PC-9 (cell line): Measurements from ENCODE around the gene GPC5.

Source experiments
- CTCF ChIP-seq: fragments of 200-600 bp; sonication (generic); conservative IDR thresholded peaks from 2 replicates; pipeline ENCODE4 v1.6.1; 2017; ENCODE audit warnings: mixed run types, antibody characterized with exemption, mild to moderate bottlenecking, moderate library complexity
- EZH2 ChIP-seq: fragments of 200-600 bp; sonication (generic); IDR thresholded peaks from 2 replicates; pipeline ENCODE4 v1.8.0; 2017; ENCODE audit warnings: antibody characterized with exemption, low read depth

GRCh38 chr13:92767468-92767867 lies 1369.0 kb downstream of the GPC5 start:
- no peak for TF ChIP-seq CTCF
- no peak for TF ChIP-seq EZH2
